IMR-90 (cell line): Measurements from ENCODE around the gene C1QL2. TPM values are rescaled to one million over a fixed set of nuclear protein-coding genes. Genes with fewer than 3 reads are reported as not detected.

ENCODE experiments used
- ATAC-seq: fragments of 200-7000 bp; cut with Tn5 transposase; 2 replicates; pipeline ENCODE4 v1.9.1; 2020; ENCODE audit warnings: low read depth, mild to moderate bottlenecking, moderate library complexity
- BruUV-seq: library from RNA; stranded (reverse); fragments of 400-500 nt; replicated peaks from 2 replicates; lab custom pipeline; 2021; lab: Mats Ljungman, UMichigan
- CTCF ChIA-PET: fragments of 300-600 bp; formaldehyde crosslinking; extraction: SDS; loops from one replicate; lab custom pipeline; 2021; ENCODE audit warnings: antibody characterized with exemption; lab: Yijun Ruan, JAX
- POLR2A ChIA-PET: fragments of 300-600 bp; sonication (Branson Sonifier 250); formaldehyde crosslinking; loops from one replicate; lab custom pipeline; 2022; ENCODE audit warnings: antibody characterized with exemption; ENCODE audit not compliant: unreplicated experiment; lab: Charles Lee
- DNase-seq: peaks from one replicate; pipeline ENCODE4 v3.0.0; 2013
- H2AFZ ChIP-seq: replicated peaks from 2 replicates; pipeline ENCODE3; 2013; ENCODE audit warnings: low read length, mild to moderate bottlenecking; ENCODE audit not compliant: poor library complexity
- H2AK5ac ChIP-seq: 2 replicates; pipeline ENCODE4 v1.6.1; 2013; ENCODE audit warnings: low read depth, low read length, inconsistent platforms
- H2AK9ac ChIP-seq: replicated peaks from 2 replicates; pipeline ENCODE3; 2013; ENCODE audit warnings: mild to moderate bottlenecking, low read depth, low read length, moderate library complexity; ENCODE audit not compliant: poor library complexity
- H2BK120ac ChIP-seq: 2 replicates; pipeline ENCODE4 v1.6.1; 2013; ENCODE audit warnings: low read depth, low read length, inconsistent platforms
- H2BK15ac ChIP-seq: 3 replicates; pipeline ENCODE4 v1.6.1; 2013; ENCODE audit warnings: low read depth, low read length, inconsistent platforms
- H2BK20ac ChIP-seq: 2 replicates; pipeline ENCODE4 v1.6.1; 2013; ENCODE audit warnings: low read depth, mild to moderate bottlenecking, inconsistent platforms, low read length, moderate library complexity
- H2BK5ac ChIP-seq: 2 replicates; pipeline ENCODE4 v1.6.1; 2013; ENCODE audit warnings: mild to moderate bottlenecking, low read depth, low read length, inconsistent platforms; ENCODE audit not compliant: poor library complexity, severe bottlenecking
- H3K14ac ChIP-seq: replicated peaks from 2 replicates; pipeline ENCODE4 v1.6.1; 2013; ENCODE audit warnings: low read depth, low read length, inconsistent platforms
- H3K18ac ChIP-seq: 2 replicates; pipeline ENCODE4 v1.6.1; 2013; ENCODE audit warnings: low read depth, low read length, control low read depth
- H3K23ac ChIP-seq: 2 replicates; pipeline ENCODE4 v1.6.1; 2013; ENCODE audit warnings: low read depth, low read length, inconsistent platforms
- H3K27ac ChIP-seq: 2 replicates; pipeline ENCODE4 v1.5.1; 2013; ENCODE audit warnings: mild to moderate bottlenecking, control low read depth, low read length; ENCODE audit not compliant: insufficient read depth
- H3K27me3 ChIP-seq: 2 replicates; pipeline ENCODE4 v1.6.1; 2013; ENCODE audit warnings: low read length; ENCODE audit not compliant: control insufficient read depth, insufficient read depth
- H3K36me3 ChIP-seq: 2 replicates; pipeline ENCODE4 v1.6.1; 2013; ENCODE audit warnings: low read length, mixed read lengths; ENCODE audit not compliant: control insufficient read depth, insufficient read depth
- H3K4ac ChIP-seq: 2 replicates; pipeline ENCODE4 v1.6.1; 2013; ENCODE audit warnings: low read depth, low read length, inconsistent platforms
- H3K4me1 ChIP-seq: 2 replicates; pipeline ENCODE4 v1.6.1; 2013; ENCODE audit warnings: low read length, mixed read lengths; ENCODE audit not compliant: control insufficient read depth, insufficient read depth
- H3K4me2 ChIP-seq: 2 replicates; pipeline ENCODE4 v1.6.1; 2013; ENCODE audit warnings: low read depth, mild to moderate bottlenecking, control low read depth, low read length, moderate library complexity
- H3K4me3 ChIP-seq: 2 replicates; pipeline ENCODE4 v1.5.1; 2013; ENCODE audit warnings: low read depth, mild to moderate bottlenecking, control low read depth, low read length, moderate library complexity; ENCODE audit not compliant: insufficient read depth
- H3K56ac ChIP-seq: 2 replicates; pipeline ENCODE4 v1.6.1; 2013; ENCODE audit warnings: low read length, inconsistent platforms; ENCODE audit not compliant: insufficient read depth; ENCODE audit errors: extremely low read depth
- H3K79me1 ChIP-seq, 2 experiments: 2 replicates each; pipeline ENCODE4 v1.6.1; 2013; ENCODE audit warnings: low read length in 2 of 2, inconsistent platforms in 1 of 2, low read depth in 1 of 2
- H3K9ac ChIP-seq: 2 replicates; pipeline ENCODE4 v1.6.1; 2013; ENCODE audit warnings: low read depth, low read length, control low read depth
- H3K9me1 ChIP-seq: 2 replicates; pipeline ENCODE4 v1.6.1; 2013; ENCODE audit warnings: low read length, inconsistent platforms; ENCODE audit not compliant: insufficient read depth
- H3K9me3 ChIP-seq: 2 replicates; pipeline ENCODE4 v1.6.1; 2013; ENCODE audit warnings: low read length; ENCODE audit not compliant: control insufficient read depth, insufficient read depth
- H4K20me1 ChIP-seq: 2 replicates; pipeline ENCODE4 v1.6.1; 2013; ENCODE audit warnings: low read length, inconsistent platforms; ENCODE audit not compliant: insufficient read depth
- H4K5ac ChIP-seq: 2 replicates; pipeline ENCODE4 v1.6.1; 2013; ENCODE audit warnings: mild to moderate bottlenecking, low read depth, low read length, control low read depth
- H4K8ac ChIP-seq, 2 experiments: 2 replicates each; pipeline ENCODE4 v1.6.1; 2013; ENCODE audit warnings: low read depth in 2 of 2, low read length in 2 of 2, control low read depth in 1 of 2, inconsistent platforms in 1 of 2
- H4K91ac ChIP-seq: 2 replicates; pipeline ENCODE4 v1.6.1; 2013; ENCODE audit warnings: low read depth, low read length, inconsistent platforms; ENCODE audit not compliant: insufficient read depth
- CEBPB ChIP-seq: IDR thresholded peaks from 2 replicates; pipeline ENCODE4 v1.6.1; 2012; ENCODE audit warnings: low read depth, low read length, improper control_type of control experiment
- CTCF ChIP-seq: conservative IDR thresholded peaks from 2 replicates; pipeline ENCODE4 v1.5.1; 2012; ENCODE audit warnings: mild to moderate bottlenecking, low read depth, low read length, improper control_type of control experiment
- FOS ChIP-seq: fragments of 150-350 bp; IDR thresholded peaks from 2 replicates; pipeline ENCODE4 v1.6.1; 2016; ENCODE audit warnings: low read depth, low read length
- MAFK ChIP-seq: IDR thresholded peaks from 2 replicates; pipeline ENCODE4 v1.6.1; 2012; ENCODE audit warnings: low read depth, low read length, improper control_type of control experiment
- MAZ ChIP-seq: IDR thresholded peaks from 2 replicates; pipeline ENCODE4 v1.6.1; 2012; ENCODE audit warnings: low read depth, mild to moderate bottlenecking, low read length, improper control_type of control experiment, moderate library complexity, borderline replicate concordance
- MXI1 ChIP-seq: IDR thresholded peaks from 2 replicates; pipeline ENCODE4 v1.6.1; 2012; ENCODE audit warnings: low read depth, mild to moderate bottlenecking, low read length, moderate library complexity, borderline replicate concordance
- NFE2L2 ChIP-seq: fragments of 150-350 bp; IDR thresholded peaks from 2 replicates; pipeline ENCODE4 v1.6.1; 2016; ENCODE audit warnings: low read depth, mild to moderate bottlenecking, low read length
- RFX5 ChIP-seq: IDR thresholded peaks from 2 replicates; pipeline ENCODE4 v1.8.0; 2012; ENCODE audit warnings: low read depth, mild to moderate bottlenecking, low read length, moderate library complexity
- SMC3 ChIP-seq: fragments of 150-350 bp; IDR thresholded peaks from 2 replicates; pipeline ENCODE4 v1.6.1; 2016; ENCODE audit warnings: low read depth, mild to moderate bottlenecking, antibody characterized with exemption, low read length, moderate library complexity
- WGBS, 2 experiments: methylation state at CpG; one replicate each; pipeline versions ENCODE4 v1.1.5 to v1.1.7; 2013; ENCODE audit warnings: missing lambda C conversion rate in 2 of 2; ENCODE audit not compliant: insufficient read length in 1 of 2; ENCODE audit errors: extremely low coverage in 2 of 2; 5-methylcytosine and 5-hydroxymethylcytosine counted together
- dilution Hi-C: fragments of 300-500 bp; cut with HindIII; formaldehyde crosslinking; loops from one replicate; pipeline ENCODE4 v1.14.3; 2018; ENCODE audit warnings: low sequenced_read_pairs; ENCODE audit not compliant: unreplicated experiment
- in situ Hi-C: fragments of 300-500 bp; cut with MboI; formaldehyde crosslinking; loops from 3 replicates; pipeline ENCODE4 v1.14.3; 2019; ENCODE audit warnings: low sequenced_read_pairs, inconsistent platforms, mixed read lengths
- intact Hi-C: fragments of 100-400 bp; cut with micrococcal nuclease; formaldehyde crosslinking; loops from 2 replicates; pipeline ENCODE4 v1.10.0; 2022
- polyA plus RNA-seq, 3 experiments: library from polyadenylated mRNA; depleted of rRNA; stranded (reverse); fragments of >200 nt; gene quantifications; 2 replicates each; pipeline ENCODE4 v1.2.3, GENCODE V29; 2012; ENCODE audit warnings: low replicate concordance in 1 of 3
- total RNA-seq: library from RNA; depleted of rRNA; stranded (reverse); fragments of >200 nt; gene quantifications from 2 replicates; pipeline ENCODE4 v1.2.3, GENCODE V29; 2012

Gene C1QL2
- total and polyA plus RNA-seq, 2 of the 4 experiments (the other 2 are of a cell fraction): not detected

- Histone ChIP-seq H3K9ac (no peak overlapping the region), H3K27me3 (peaks cover 8% of the 10 kb centered on the region; the same call in 1 of the 2 replicates), H3K9me3 (no peaks in the 10 kb centered on the region), H3K14ac (no peak overlapping the region), H4K8ac (no peak overlapping the region), H2AFZ (no peak overlapping the region), H3K23ac (no peak overlapping the region), H3K36me3 (no peaks in the 10 kb centered on the region), H3K27ac (no peak overlapping the region), H2BK120ac (no peak overlapping the region), H4K20me1 (no peaks in the 10 kb centered on the region; the same call in 1 of the 2 replicates), H3K18ac (no peak overlapping the region), H3K9me1 (no peaks in the 10 kb centered on the region), H3K4me1 (no peaks in the 10 kb centered on the region), H3K4me2 (no peak overlapping the region), H2BK15ac (no peak overlapping the region), H2BK20ac (no peak overlapping the region), H2AK5ac (no peak overlapping the region), H2AK9ac (no peak overlapping the region), H4K91ac (no peak overlapping the region), H3K79me1 (no peaks in the 10 kb centered on the region), H3K56ac (no peak overlapping the region), H3K4ac (no peak overlapping the region), H4K5ac (no peak overlapping the region), H3K4me3 (no peak overlapping the region), H2BK5ac (no peak overlapping the region)
- ChIA-PET POLR2A (no interaction called here), CTCF (no interaction called here)
- intact Hi-C loops: no loop called here
- no TSS peak for BruUV-seq
- no peak for DNase-seq
- in situ Hi-C loops: loop anchor here (25.0 kb wide), 1 partner anchor 93 kb away; no protein-coding TSS in a partner anchor
- ATAC-seq: no peak
- TF ChIP-seq SMC3 (no peak), NFE2L2 (no peak), FOS (no peak), CEBPB (no peak), MAFK (no peak), CTCF (no peak), MAZ (no peak), RFX5 (no peak), MXI1 (no peak)
- WGBS, 2 experiments: 82% methylated on average over 2 of the region's 10 CpGs; no CpG with 5 or more reads in 1 of the 2 experiments
- dilution Hi-C loops: no loop called here
Observed at GRCh38 chr2:119169717-119170116, 11.2 kb upstream of the C1QL2 start.
